Adipocyte (in vitro differentiated cells): ENCODE results near the gene IMMP2L.

ENCODE experiments used
- DNase-seq: peaks from one replicate; pipeline ENCODE4 v3.0.0-alpha.2; 2015; ENCODE audit warnings: low read depth
- H3K27me3 ChIP-seq: replicated peaks from 2 replicates; pipeline ENCODE4 v1.7.0; 2013; ENCODE audit warnings: mild to moderate bottlenecking, low read length, moderate library complexity; ENCODE audit not compliant: control insufficient read depth, insufficient read depth
- H3K36me3 ChIP-seq: 2 replicates; pipeline ENCODE4 v1.7.0; 2013; ENCODE audit warnings: low read length, mild to moderate bottlenecking, moderate library complexity; ENCODE audit not compliant: control insufficient read depth, insufficient read depth, severe bottlenecking
- H3K4me1 ChIP-seq: 2 replicates; pipeline ENCODE4 v1.7.0; 2013; ENCODE audit warnings: mild to moderate bottlenecking, low read length, moderate library complexity; ENCODE audit not compliant: control insufficient read depth, insufficient read depth
- H3K4me3 ChIP-seq: 2 replicates; pipeline ENCODE4 v1.7.0; 2013; ENCODE audit warnings: mild to moderate bottlenecking, low read length, moderate library complexity
- H3K9ac ChIP-seq: 2 replicates; pipeline ENCODE4 v1.7.0; 2013; ENCODE audit warnings: mild to moderate bottlenecking, low read length, moderate library complexity
- H3K9me3 ChIP-seq: 2 replicates; pipeline ENCODE4 v1.7.0; 2013; ENCODE audit warnings: mild to moderate bottlenecking, low read length, moderate library complexity; ENCODE audit not compliant: control insufficient read depth

IMMP2L gene

DNA sequence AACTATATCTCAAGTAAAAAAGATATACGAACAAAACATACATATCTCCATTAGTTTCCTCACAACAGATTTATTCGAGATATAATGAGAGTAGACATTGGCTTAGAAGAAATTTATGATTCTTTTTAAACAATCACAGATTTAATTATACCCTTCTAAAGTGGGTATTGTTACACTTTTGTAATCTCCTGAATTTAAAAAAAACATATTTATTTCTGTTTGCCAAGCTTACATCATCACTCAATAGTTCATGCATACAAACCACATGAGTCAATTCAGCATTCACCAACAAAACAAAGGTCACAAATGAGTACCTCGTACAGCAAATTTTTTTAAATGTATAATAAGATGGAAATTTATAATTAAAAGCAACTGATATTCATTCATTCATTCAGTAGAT, 453.8 kb downstream of the IMMP2L start:
- peak; percentile 60 for DNase-seq
- Histone ChIP-seq H3K4me3 (peak overlapping the region; percentile 26), H3K4me1 (peaks cover 30% of the 10 kb centered on the region), H3K9me3 (no peaks in the 10 kb centered on the region), H3K27me3 (no peaks in the 10 kb centered on the region), H3K36me3 (no peaks in the 10 kb centered on the region), H3K9ac (no peak overlapping the region)

- Histone ChIP-seq H3K4me3 (peak overlapping the region; percentile 62), H3K9ac (no peak overlapping the region), H3K27me3 (no peaks in the 10 kb centered on the region), H3K4me1 (peaks cover 26% of the 10 kb centered on the region), H3K9me3 (no peaks in the 10 kb centered on the region), H3K36me3 (no peaks in the 10 kb centered on the region)
- no peak for DNase-seq
Measured at GRCh38 chr7:111108000-111108399, 454.3 kb downstream of the IMMP2L start.

GRCh38 chr7:111107579-111107978, 454.7 kb downstream of the IMMP2L start:
- DNase-seq: peak; percentile 67
- peaks cover 26% of the 10 kb centered on the region for H3K4me1 ChIP-seq

DNA sequence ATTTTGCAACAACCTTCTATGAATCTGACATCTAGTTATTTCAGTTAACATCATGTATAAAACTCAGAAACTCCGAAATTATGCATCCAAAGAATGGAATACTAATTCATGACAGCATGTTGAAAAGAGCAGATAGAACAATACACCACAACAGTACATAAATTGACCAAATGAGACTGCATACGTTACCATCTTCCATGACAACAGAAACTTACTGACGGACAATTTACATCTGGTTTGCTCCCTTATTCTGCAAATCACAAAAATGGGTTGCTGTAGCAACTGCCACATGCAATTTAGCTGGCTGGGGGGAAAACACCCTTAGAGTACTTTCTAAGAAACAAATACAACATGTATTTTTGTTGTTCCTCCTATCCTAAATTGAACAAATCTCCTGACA, 457.0 kb downstream of the IMMP2L start:
- Histone ChIP-seq H3K4me1 (peaks cover 26% of the 10 kb centered on the region), H3K36me3 (no peaks in the 10 kb centered on the region), H3K9me3 (no peaks in the 10 kb centered on the region), H3K27me3 (no peaks in the 10 kb centered on the region), H3K4me3 (no peak overlapping the region), H3K9ac (no peak overlapping the region)
- DNase-seq: no peak

More at GRCh38 chr7:111107579-111107978, 454.7 kb downstream of the IMMP2L start:
- no peak overlapping the region for H3K9ac ChIP-seq
- H3K36me3 ChIP-seq: no peaks in the 10 kb centered on the region
- no peaks in the 10 kb centered on the region for H3K9me3 ChIP-seq
- H3K27me3 ChIP-seq: no peaks in the 10 kb centered on the region
- peak overlapping the region; percentile 62 for H3K4me3 ChIP-seq

GRCh38 chr7:111104710-111105109, 457.6 kb downstream of the IMMP2L start:
- H3K27me3 ChIP-seq: no peaks in the 10 kb centered on the region
- no peaks in the 10 kb centered on the region for H3K9me3 ChIP-seq
- peaks cover 26% of the 10 kb centered on the region for H3K4me1 ChIP-seq
- H3K36me3 ChIP-seq: no peaks in the 10 kb centered on the region
- no peak overlapping the region for H3K4me3 ChIP-seq
- no peak for DNase-seq
- H3K9ac ChIP-seq: no peak overlapping the region

DNA sequence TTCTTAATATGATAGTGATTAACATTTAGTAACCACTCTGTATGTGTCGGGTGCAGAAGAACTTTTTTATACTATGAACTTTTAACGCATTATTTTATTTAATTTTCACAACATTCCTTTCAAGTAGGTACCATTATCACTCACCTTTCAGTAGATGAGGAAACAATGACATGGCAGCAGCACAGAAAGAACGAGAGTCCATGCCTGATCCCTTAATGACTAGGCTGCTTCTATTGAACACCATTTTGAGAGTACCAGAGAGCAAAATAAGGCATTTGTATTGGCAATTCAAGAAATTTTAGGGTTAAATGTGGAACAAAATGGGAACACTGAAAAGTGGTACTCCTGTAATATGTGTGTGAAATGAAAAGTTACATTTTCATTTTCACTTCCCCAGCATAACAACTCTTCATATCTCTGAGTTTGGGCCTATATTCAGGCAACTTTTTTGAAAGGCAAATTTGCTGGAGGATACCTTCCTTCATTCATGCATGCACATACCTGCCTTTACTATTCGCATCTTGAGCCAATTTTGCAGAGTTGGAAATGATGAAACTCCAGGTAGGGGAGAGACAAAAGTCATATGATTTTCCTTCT, 458.5 kb downstream of the IMMP2L start:
- peaks cover 20% of the 10 kb centered on the region for H3K4me1 ChIP-seq
- H3K9ac ChIP-seq: no peak overlapping the region
- no peaks in the 10 kb centered on the region for H3K9me3 ChIP-seq
- no peaks in the 10 kb centered on the region for H3K36me3 ChIP-seq
- H3K27me3 ChIP-seq: no peaks in the 10 kb centered on the region
- H3K4me3 ChIP-seq: no peak overlapping the region
- DNase-seq: no peak

DNA sequence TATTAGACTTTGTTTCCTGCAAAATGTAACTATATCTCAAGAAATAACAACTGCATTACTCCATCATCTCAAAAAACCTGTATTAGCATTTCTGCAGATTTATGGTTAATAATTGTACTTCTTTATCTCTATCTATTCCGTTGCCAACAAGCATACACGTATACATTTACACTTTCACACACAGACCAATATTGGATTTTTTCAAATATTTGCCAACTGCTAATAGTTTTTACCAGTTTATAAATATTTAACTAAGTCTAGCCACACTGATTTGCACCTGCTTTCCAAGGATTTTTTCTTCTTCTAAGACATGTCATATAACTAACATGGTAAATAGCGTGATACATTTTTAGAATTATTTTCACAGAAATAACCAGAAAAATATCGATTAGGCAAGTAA, 459.2 kb downstream of the IMMP2L start:
- Histone ChIP-seq H3K36me3 (no peaks in the 10 kb centered on the region), H3K9ac (no peak overlapping the region), H3K9me3 (no peaks in the 10 kb centered on the region), H3K27me3 (no peaks in the 10 kb centered on the region), H3K4me1 (peaks cover 14% of the 10 kb centered on the region), H3K4me3 (no peak overlapping the region)
- DNase-seq: no peak

GRCh38 chr7:111101856-111102646, 460.2 kb downstream of the IMMP2L start:
- no peak overlapping the region for H3K9ac ChIP-seq

GRCh38 chr7:111098926-111099250, 463.4 kb downstream of the IMMP2L start:
- no peaks in the 10 kb centered on the region for H3K4me1 ChIP-seq
- H3K27me3 ChIP-seq: no peaks in the 10 kb centered on the region
- H3K9me3 ChIP-seq: no peaks in the 10 kb centered on the region
- no peak overlapping the region for H3K9ac ChIP-seq
- DNase-seq: no peak
- no peak overlapping the region for H3K4me3 ChIP-seq
- H3K36me3 ChIP-seq: no peaks in the 10 kb centered on the region

More at GRCh38 chr7:111101856-111102646, 460.2 kb downstream of the IMMP2L start:
- no peaks in the 10 kb centered on the region for H3K27me3 ChIP-seq
- H3K9me3 ChIP-seq: no peaks in the 10 kb centered on the region
- peaks cover 3% of the 10 kb centered on the region for H3K4me1 ChIP-seq
- no peaks in the 10 kb centered on the region for H3K36me3 ChIP-seq
- no peak overlapping the region for H3K4me3 ChIP-seq
- no peak for DNase-seq

- no peak overlapping the region for H3K4me3 ChIP-seq
- H3K27me3 ChIP-seq: no peaks in the 10 kb centered on the region
- H3K9me3 ChIP-seq: no peaks in the 10 kb centered on the region
- H3K9ac ChIP-seq: no peak overlapping the region
- H3K4me1 ChIP-seq: no peaks in the 10 kb centered on the region
- no peaks in the 10 kb centered on the region for H3K36me3 ChIP-seq
- DNase-seq: peak; percentile 56
Measured at GRCh38 chr7:111098011-111098925, 464.0 kb downstream of the IMMP2L start.

DNA sequence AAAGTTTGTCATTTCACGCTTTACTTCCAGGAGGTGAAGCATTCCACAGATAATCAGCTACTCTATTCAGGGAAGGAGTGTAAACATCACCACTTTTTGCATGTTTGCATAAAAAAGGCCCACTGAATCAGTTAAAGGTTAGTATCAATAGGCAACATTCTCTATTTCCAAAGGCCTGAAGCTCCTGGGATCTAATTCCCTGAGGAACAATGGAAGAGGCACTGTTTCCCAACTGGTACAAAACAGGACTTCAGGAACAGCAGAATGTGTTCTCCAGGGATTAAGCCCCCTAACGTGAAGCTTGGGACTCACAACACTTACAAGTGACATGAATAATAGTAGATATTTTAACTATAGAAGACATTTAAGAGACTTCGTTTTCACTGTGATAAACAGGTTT, 465.3 kb downstream of the IMMP2L start:
- Histone ChIP-seq H3K4me1 (peaks cover 12% of the 10 kb centered on the region), H3K4me3 (no peak overlapping the region), H3K27me3 (no peaks in the 10 kb centered on the region), H3K9ac (no peak overlapping the region), H3K9me3 (no peaks in the 10 kb centered on the region), H3K36me3 (no peaks in the 10 kb centered on the region)
- no peak for DNase-seq
